Liver (tissue), 9 donors: Measurements from ENCODE around the gene TMEM119. TPM values are rescaled to one million over a fixed set of nuclear protein-coding genes. Genes with fewer than 3 reads are reported as not detected.

Experiments
- DNase-seq: peaks from one replicate; pipeline ENCODE4 v3.0.0-alpha.2; 2017; ENCODE audit warnings: low spot score
- H3K27ac ChIP-seq, 2 donors: one replicate each; pipeline ENCODE4 v1.7.0; 2013; ENCODE audit warnings: inconsistent platforms in 2 of 2, low read length in 2 of 2, control low read depth in 1 of 2, low read depth in 1 of 2, mild to moderate bottlenecking in 1 of 2
- H3K27me3 ChIP-seq, 4 donors: one replicate each; pipeline versions ENCODE4 v1.6.1 to v1.7.0; 2013; ENCODE audit warnings: low read length in 3 of 4, inconsistent platforms in 1 of 4, mild to moderate bottlenecking in 1 of 4, moderate library complexity in 1 of 4; ENCODE audit not compliant: control insufficient read depth in 4 of 4, insufficient read depth in 4 of 4
- H3K36me3 ChIP-seq, 4 donors: one replicate each; pipeline versions ENCODE4 v1.6.1 to v1.7.0; 2013; ENCODE audit warnings: low read length in 3 of 4, mild to moderate bottlenecking in 3 of 4, low read depth in 1 of 4, moderate library complexity in 1 of 4; ENCODE audit not compliant: control insufficient read depth in 4 of 4, insufficient read depth in 3 of 4
- H3K4me1 ChIP-seq, 4 donors: one replicate each; pipeline versions ENCODE4 v1.6.1 to v1.7.0; 2013; ENCODE audit warnings: low read length in 3 of 4, mild to moderate bottlenecking in 3 of 4, moderate library complexity in 1 of 4; ENCODE audit not compliant: control insufficient read depth in 4 of 4, insufficient read depth in 4 of 4
- H3K4me3 ChIP-seq, 3 donors: one replicate each; pipeline versions ENCODE4 v1.6.1 to v1.7.0; 2013; ENCODE audit warnings: low read length in 3 of 3, control low read depth in 1 of 3, low read depth in 1 of 3, mild to moderate bottlenecking in 1 of 3
- H3K9ac ChIP-seq, 2 donors: one replicate each; pipeline ENCODE4 v1.7.0; 2013; ENCODE audit warnings: low read length in 2 of 2, mild to moderate bottlenecking in 2 of 2, moderate library complexity in 2 of 2, control low read depth in 1 of 2, low read depth in 1 of 2
- H3K9me3 ChIP-seq, 4 donors: one replicate each; pipeline versions ENCODE4 v1.6.1 to v1.7.0; 2013; ENCODE audit warnings: low read length in 3 of 4; ENCODE audit not compliant: control insufficient read depth in 4 of 4
- EGR1 ChIP-seq, 2 donors: IDR thresholded peaks; 2 replicates each; pipeline ENCODE4 v1.6.1; 2016 to 2018; ENCODE audit warnings: antibody characterized with exemption in 2 of 2, low read depth in 2 of 2
- FOXA1 ChIP-seq: IDR thresholded peaks from 2 replicates; pipeline ENCODE4 v1.6.1; 2016; ENCODE audit warnings: antibody characterized with exemption
- GABPA ChIP-seq, 2 donors: IDR thresholded peaks in 1 of 2; conservative IDR thresholded peaks in 1 of 2; 2 replicates each; pipeline ENCODE4 v1.6.1; 2016; ENCODE audit warnings: antibody characterized with exemption in 2 of 2, mild to moderate bottlenecking in 1 of 2, moderate library complexity in 1 of 2
- HNF4A ChIP-seq, 2 donors: conservative IDR thresholded peaks; 2 replicates each; pipeline ENCODE4 v1.6.1; 2016; ENCODE audit warnings: antibody characterized with exemption in 2 of 2, mild to moderate bottlenecking in 2 of 2
- JUND ChIP-seq, 2 donors: IDR thresholded peaks; 2 replicates each; pipeline ENCODE4 v1.6.1; 2016; ENCODE audit warnings: antibody characterized with exemption in 2 of 2
- NR2F2 ChIP-seq: IDR thresholded peaks from 2 replicates; pipeline ENCODE4 v1.6.1; 2016; ENCODE audit warnings: antibody characterized with exemption
- RAD21 ChIP-seq, 2 donors: IDR thresholded peaks; 2 replicates each; pipeline ENCODE4 v1.6.1; 2016; ENCODE audit warnings: antibody characterized with exemption in 2 of 2, mild to moderate bottlenecking in 2 of 2
- RXRA ChIP-seq, 2 donors: IDR thresholded peaks; 2 replicates each; pipeline ENCODE4 v1.6.1; 2017 to 2018; ENCODE audit warnings: antibody characterized with exemption in 2 of 2, mild to moderate bottlenecking in 1 of 2
- SP1 ChIP-seq: IDR thresholded peaks from 2 replicates; pipeline ENCODE4 v1.6.1; 2018; ENCODE audit warnings: antibody characterized with exemption, mild to moderate bottlenecking
- YY1 ChIP-seq: IDR thresholded peaks from 2 replicates; pipeline ENCODE4 v1.6.1; 2016; ENCODE audit warnings: antibody characterized with exemption, mild to moderate bottlenecking
- WGBS: extraction: QIAGEN DNeasy Blood & Tissue Kit; methylation state at CpG from one replicate; pipeline ENCODE4 v1.1.7; 2013; 5-methylcytosine and 5-hydroxymethylcytosine counted together
- polyA plus RNA-seq, 2 donors: library from polyadenylated mRNA; stranded (reverse) in 1 of 2; unstranded in 1 of 2; fragments of 200-250 nt in 1 of 2; fragments of >200 nt in 1 of 2; fragmentation: Nextera tagmentation in 1 of 2; extraction: Ambion mirVana in 1 of 2; gene quantifications; one replicate each; pipeline versions ENCODE4 v1.2.1 to v1.2.3, GENCODE V29; 2013 to 2015
- total RNA-seq, 2 donors: library from RNA; depleted of rRNA; stranded (reverse); fragments of >200 nt; gene quantifications; one replicate each; pipeline ENCODE4 v1.2.3, GENCODE V29; 2014
- TF ChIP-seq, protein P1 (sequence below): IDR thresholded peaks from 2 replicates; pipeline ENCODE4 v1.6.1; 2016; ENCODE audit warnings: antibody characterized with exemption
- TF ChIP-seq, protein P2 (sequence below): IDR thresholded peaks from 2 replicates; pipeline ENCODE4 v1.6.1; 2016; ENCODE audit warnings: antibody characterized with exemption, mild to moderate bottlenecking
- TF ChIP-seq, protein P3 (sequence below): IDR thresholded peaks from 2 replicates; pipeline ENCODE4 v1.6.1; 2016; ENCODE audit warnings: antibody characterized with exemption
- donor health status: healthy.
- donor health status: healthy.
- donor health status: healthy.
- donor health status: healthy.
- donor health status: healthy.

TMEM119 gene
- total and polyA plus RNA-seq, 4 donors = 0.14 to 2.6 (median 0.38) TPM

DNA sequence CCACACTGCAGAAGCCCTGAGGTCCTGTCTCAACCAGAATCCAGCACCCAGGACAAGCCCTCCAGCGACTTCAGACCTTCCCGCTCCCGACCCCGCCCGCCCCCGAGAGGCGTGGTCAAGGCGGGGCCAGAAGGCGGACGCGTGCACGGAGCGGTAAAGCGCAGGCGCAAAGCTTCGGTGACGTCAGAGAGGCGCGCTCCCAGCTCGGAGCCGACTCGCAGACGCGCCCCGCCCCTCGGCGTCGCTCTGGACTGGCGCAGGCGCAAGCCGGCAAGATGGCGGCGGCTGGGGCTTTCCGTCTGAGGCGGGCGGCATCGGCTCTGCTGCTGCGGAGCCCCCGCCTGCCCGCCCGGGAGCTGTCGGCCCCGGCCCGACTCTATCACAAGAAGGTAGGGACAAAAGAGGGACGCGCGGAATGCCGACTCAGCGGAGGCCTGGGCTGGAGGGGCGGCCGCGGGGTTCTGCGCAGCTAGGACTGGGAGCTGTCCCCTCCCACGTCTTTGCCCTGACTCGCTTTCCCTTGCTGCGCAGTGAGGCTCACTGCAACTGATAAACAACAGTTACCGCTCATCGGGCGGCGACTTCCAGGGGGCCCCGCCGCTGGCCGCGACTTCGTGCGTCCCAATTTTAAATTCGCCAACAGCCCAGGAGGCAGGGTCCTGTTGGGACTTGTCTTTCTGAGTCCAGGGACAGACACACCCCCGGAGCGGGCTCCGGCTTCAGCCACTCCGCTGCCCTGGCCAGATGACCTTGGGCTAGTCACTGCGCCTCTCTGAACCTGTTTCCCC lies 35.3 kb downstream of the TMEM119 start, which contains the start of gene ISCU:
Gene ISCU (plus strand): TSS at position 249 of the 788 bp plus-strand sequence. CDS start 27 bp downstream, at position 276.
- no peak for TF ChIP-seq EGR1 (IDR thresholded peaks at IDR 0.05; ENCODE audit: low read depth in 2 of 2)
- TF ChIP-seq, protein P1, sequence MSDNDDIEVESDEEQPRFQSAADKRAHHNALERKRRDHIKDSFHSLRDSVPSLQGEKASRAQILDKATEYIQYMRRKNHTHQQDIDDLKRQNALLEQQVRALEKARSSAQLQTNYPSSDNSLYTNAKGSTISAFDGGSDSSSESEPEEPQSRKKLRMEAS = peak; percentile 25
- no peak for TF ChIP-seq RAD21 (IDR thresholded peaks at IDR 0.05)
- peak; percentile 16 to 42 for TF ChIP-seq HNF4A (conservative IDR thresholded peaks at IDR 0.05)
- TF ChIP-seq RXRA (IDR thresholded peaks at IDR 0.05) = peak; percentile 18 to 31
- peak in 1 of 2 donors; percentile 30 for TF ChIP-seq GABPA (IDR thresholded peaks at IDR 0.05 in 1 of 2, conservative IDR thresholded peaks at IDR 0.05 in 1 of 2)
- peak; percentile 95 for TF ChIP-seq YY1
- TF ChIP-seq SP1 = peak; percentile 67
- no peak for TF ChIP-seq NR2F2
- TF ChIP-seq, protein P2, sequence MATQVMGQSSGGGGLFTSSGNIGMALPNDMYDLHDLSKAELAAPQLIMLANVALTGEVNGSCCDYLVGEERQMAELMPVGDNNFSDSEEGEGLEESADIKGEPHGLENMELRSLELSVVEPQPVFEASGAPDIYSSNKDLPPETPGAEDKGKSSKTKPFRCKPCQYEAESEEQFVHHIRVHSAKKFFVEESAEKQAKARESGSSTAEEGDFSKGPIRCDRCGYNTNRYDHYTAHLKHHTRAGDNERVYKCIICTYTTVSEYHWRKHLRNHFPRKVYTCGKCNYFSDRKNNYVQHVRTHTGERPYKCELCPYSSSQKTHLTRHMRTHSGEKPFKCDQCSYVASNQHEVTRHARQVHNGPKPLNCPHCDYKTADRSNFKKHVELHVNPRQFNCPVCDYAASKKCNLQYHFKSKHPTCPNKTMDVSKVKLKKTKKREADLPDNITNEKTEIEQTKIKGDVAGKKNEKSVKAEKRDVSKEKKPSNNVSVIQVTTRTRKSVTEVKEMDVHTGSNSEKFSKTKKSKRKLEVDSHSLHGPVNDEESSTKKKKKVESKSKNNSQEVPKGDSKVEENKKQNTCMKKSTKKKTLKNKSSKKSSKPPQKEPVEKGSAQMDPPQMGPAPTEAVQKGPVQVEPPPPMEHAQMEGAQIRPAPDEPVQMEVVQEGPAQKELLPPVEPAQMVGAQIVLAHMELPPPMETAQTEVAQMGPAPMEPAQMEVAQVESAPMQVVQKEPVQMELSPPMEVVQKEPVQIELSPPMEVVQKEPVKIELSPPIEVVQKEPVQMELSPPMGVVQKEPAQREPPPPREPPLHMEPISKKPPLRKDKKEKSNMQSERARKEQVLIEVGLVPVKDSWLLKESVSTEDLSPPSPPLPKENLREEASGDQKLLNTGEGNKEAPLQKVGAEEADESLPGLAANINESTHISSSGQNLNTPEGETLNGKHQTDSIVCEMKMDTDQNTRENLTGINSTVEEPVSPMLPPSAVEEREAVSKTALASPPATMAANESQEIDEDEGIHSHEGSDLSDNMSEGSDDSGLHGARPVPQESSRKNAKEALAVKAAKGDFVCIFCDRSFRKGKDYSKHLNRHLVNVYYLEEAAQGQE = peak; percentile 48

DNA sequence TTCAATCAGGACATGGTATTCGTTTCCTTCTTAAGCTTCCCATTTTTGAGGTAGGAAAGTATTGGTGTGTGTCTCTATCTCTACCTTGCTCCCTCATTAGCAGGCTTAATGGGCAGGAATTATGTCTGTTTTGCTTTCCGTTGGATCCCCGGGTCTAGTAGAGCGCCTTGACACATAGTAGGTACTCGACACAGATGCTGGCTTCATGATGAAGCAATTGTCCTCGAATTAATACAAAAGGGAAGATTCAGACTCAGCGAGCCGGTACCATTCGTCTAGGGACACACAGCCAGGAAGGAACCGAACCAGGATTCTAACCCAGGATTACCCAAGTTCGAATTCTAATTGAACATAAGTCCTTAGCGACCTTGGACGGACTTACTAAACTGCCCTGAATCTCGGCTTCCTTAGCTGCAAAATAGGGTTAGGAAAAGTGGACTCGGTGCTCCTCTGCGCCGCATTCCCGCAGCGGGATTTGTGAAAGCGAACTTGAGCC lies 36.0 kb downstream of the TMEM119 start:
- Histone ChIP-seq H3K4me1 (peaks cover 8 to 51% (median 47%) of the 10 kb centered on the region in 4 donors), H3K4me3 (peak overlapping the region; percentile 71 to 97 (median 95)), H3K27me3 (no peaks in the 10 kb centered on the region), H3K9ac (peak overlapping the region; percentile 42 to 98), H3K27ac (peak overlapping the region; percentile 85 to 94), H3K9me3 (no peaks in the 10 kb centered on the region), H3K36me3 (peaks cover 0 to 13% (median 8%) of the 10 kb centered on the region in 4 donors)
- TF ChIP-seq YY1 (no peak), EGR1 (IDR thresholded peaks at IDR 0.05; ENCODE audit: low read depth in 2 of 2) (peak in 1 of 2 donors; percentile 19), JUND (IDR thresholded peaks at IDR 0.05) (no peak), HNF4A (conservative IDR thresholded peaks at IDR 0.05) (no peak), FOXA1 (no peak), RXRA (IDR thresholded peaks at IDR 0.05) (no peak), RAD21 (IDR thresholded peaks at IDR 0.05) (no peak)
- TF ChIP-seq, protein P3, sequence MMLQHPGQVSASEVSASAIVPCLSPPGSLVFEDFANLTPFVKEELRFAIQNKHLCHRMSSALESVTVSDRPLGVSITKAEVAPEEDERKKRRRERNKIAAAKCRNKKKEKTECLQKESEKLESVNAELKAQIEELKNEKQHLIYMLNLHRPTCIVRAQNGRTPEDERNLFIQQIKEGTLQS = no peak
- DNase-seq = no peak
- WGBS = under 1% methylated on average over 20 of the region's 20 CpGs

More for the DNA sequence above, 35.3 kb downstream of the TMEM119 start, which contains the start of gene ISCU:
- Histone ChIP-seq H3K4me1 (peaks cover 8 to 50% (median 44%) of the 10 kb centered on the region in 4 donors), H3K9me3 (no peaks in the 10 kb centered on the region), H3K27me3 (no peaks in the 10 kb centered on the region), H3K36me3 (peaks cover 0 to 16% (median 14%) of the 10 kb centered on the region in 4 donors), H3K9ac (peak within 1 kb of the TSS; percentile 66 to 98), H3K27ac (peak within 1 kb of the TSS; percentile 85 to 94), H3K4me3 (peak within 1 kb of the TSS; percentile 77 to 97 (median 95))
- peak; percentile 100 for DNase-seq
- WGBS = under 1% methylated on average over 72 of the region's 72 CpGs
